ENCODE data around the gene DDX27.

DNA sequence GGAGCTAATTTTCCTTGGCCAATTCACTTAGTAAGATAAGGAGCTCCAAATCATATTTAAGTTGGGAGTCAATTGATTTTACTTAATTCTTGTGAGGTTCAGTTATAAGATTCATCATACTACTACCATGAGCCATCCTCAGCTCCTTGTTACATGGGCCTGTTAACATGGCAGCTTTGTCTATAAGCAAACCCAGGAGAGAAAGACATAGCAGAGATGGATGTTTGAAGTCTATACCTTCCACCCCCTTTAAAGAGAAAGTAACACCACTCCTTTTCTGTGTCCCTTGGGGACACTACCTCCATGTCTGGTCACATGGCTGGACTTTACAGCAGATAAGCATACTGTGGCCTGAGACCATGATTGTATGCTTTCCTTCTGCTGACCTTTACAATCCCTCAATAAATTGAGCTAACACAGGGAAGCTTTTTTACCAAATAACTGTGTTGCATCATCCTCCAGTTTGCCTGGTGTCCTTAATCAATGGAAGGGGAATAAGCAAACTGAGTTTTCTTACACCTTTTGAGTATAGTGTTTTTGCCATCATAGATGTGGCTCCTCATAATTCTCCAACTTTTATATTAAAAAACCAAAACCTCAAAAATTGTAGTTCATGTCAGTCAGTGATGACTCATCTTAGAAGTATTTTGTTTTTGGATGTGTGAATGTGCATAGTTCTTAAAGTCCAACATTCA, 68.5 kb downstream of the DDX27 start:
- TF ChIP-seq, protein P1, sequence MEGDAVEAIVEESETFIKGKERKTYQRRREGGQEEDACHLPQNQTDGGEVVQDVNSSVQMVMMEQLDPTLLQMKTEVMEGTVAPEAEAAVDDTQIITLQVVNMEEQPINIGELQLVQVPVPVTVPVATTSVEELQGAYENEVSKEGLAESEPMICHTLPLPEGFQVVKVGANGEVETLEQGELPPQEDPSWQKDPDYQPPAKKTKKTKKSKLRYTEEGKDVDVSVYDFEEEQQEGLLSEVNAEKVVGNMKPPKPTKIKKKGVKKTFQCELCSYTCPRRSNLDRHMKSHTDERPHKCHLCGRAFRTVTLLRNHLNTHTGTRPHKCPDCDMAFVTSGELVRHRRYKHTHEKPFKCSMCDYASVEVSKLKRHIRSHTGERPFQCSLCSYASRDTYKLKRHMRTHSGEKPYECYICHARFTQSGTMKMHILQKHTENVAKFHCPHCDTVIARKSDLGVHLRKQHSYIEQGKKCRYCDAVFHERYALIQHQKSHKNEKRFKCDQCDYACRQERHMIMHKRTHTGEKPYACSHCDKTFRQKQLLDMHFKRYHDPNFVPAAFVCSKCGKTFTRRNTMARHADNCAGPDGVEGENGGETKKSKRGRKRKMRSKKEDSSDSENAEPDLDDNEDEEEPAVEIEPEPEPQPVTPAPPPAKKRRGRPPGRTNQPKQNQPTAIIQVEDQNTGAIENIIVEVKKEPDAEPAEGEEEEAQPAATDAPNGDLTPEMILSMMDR (conservative IDR thresholded peaks at IDR 0.05; ENCODE audit: low read length), result no peak
- no peak for TF ChIP-seq EZH2phosphoT487 (IDR thresholded peaks at IDR 0.05; ENCODE audit: borderline replicate concordance)
